ENCODE data around the gene ASTN2. TPM values are rescaled to one million over a fixed set of nuclear protein-coding genes. Genes with fewer than 3 reads are reported as not detected.
A peak's percentile ranks its signal among the peaks of the same experiment; 100 is the strongest.

ASTN2 gene
- polyA plus RNA-seq, 1 experiment: 6.6 TPM

DNA sequence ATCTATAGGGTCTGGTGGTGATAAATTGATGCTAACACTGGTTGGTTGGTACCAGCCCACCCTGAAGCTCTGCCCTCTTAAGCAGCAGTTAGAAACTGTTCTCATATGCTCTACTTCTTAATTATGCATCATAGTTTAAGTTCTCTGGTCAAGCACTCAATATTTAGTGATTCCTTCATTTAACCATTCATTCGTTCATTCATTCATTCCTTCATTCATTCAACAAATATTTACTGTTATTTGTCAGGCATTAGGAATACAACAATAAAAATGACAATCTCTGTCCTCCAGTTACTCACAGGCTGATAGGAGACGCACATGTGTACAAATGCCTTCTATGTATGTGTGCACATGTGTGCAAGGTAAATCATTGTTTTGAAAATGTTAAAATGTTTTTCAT, 673.1 kb downstream of the ASTN2 start:
- CTCF ChIA-PET: interaction anchor here (18.2 kb wide), 1 partner anchor 119 kb away, joined by 558 read pairs; no protein-coding TSS in a partner anchor
- POLR2A ChIA-PET: no interaction called here
- Histone ChIP-seq H3K27me3 (ENCODE audit: control insufficient read depth, insufficient read depth, low read length) (peaks cover 3% of the 10 kb centered on the region), H3K27ac (ENCODE audit: low read depth, low read length) (no peak overlapping the region), H3K9me3 (ENCODE audit: control insufficient read depth, insufficient read depth, low read length) (no peaks in the 10 kb centered on the region), H3K4me3 (ENCODE audit: low read depth, low read length) (no peak overlapping the region)
- no peak for DNase-seq (ENCODE audit: low read depth, low spot score)
- TF ChIP-seq CTCF (IDR thresholded peaks at IDR 0.05; ENCODE audit: low read depth, low read length): no peak

- DNase-seq (ENCODE audit: low read depth, low spot score): no peak
- POLR2A ChIA-PET: no interaction called here
- CTCF ChIA-PET: interaction anchor here (18.2 kb wide), 1 partner anchor 119 kb away, joined by 558 read pairs; no protein-coding TSS in a partner anchor
- no peak overlapping the region for H3K27ac ChIP-seq (ENCODE audit: low read depth, low read length)
- H3K27me3 ChIP-seq (ENCODE audit: control insufficient read depth, insufficient read depth, low read length): peaks cover 3% of the 10 kb centered on the region
- no peak for TF ChIP-seq CTCF (IDR thresholded peaks at IDR 0.05; ENCODE audit: low read depth, low read length)
- H3K4me3 ChIP-seq (ENCODE audit: low read depth, low read length): no peak overlapping the region
- H3K9me3 ChIP-seq (ENCODE audit: control insufficient read depth, insufficient read depth, low read length): no peaks in the 10 kb centered on the region
Measured at GRCh38 chr9:116741086-116741740, 673.6 kb downstream of the ASTN2 start.

- peak; percentile 47 for DNase-seq (ENCODE audit: low read depth, low spot score)
- no peak overlapping the region for H3K27ac ChIP-seq (ENCODE audit: low read depth, low read length)
- ChIA-PET POLR2A (no interaction called here), CTCF (interaction anchor here (0.6 to 18.2 kb wide), 37 partner anchors 8 to 1153 kb away, joined by 3 to 558 read pairs (median 3); no protein-coding TSS in a partner anchor)
- no peaks in the 10 kb centered on the region for H3K9me3 ChIP-seq (ENCODE audit: control insufficient read depth, insufficient read depth, low read length)
- H3K27me3 ChIP-seq (ENCODE audit: control insufficient read depth, insufficient read depth, low read length): peaks cover 2% of the 10 kb centered on the region
- peak; percentile 98 for TF ChIP-seq CTCF (IDR thresholded peaks at IDR 0.05; ENCODE audit: low read depth, low read length)
- no peak overlapping the region for H3K4me3 ChIP-seq (ENCODE audit: low read depth, low read length)
Measured at GRCh38 chr9:116737152-116737546, 677.7 kb downstream of the ASTN2 start.

DNA sequence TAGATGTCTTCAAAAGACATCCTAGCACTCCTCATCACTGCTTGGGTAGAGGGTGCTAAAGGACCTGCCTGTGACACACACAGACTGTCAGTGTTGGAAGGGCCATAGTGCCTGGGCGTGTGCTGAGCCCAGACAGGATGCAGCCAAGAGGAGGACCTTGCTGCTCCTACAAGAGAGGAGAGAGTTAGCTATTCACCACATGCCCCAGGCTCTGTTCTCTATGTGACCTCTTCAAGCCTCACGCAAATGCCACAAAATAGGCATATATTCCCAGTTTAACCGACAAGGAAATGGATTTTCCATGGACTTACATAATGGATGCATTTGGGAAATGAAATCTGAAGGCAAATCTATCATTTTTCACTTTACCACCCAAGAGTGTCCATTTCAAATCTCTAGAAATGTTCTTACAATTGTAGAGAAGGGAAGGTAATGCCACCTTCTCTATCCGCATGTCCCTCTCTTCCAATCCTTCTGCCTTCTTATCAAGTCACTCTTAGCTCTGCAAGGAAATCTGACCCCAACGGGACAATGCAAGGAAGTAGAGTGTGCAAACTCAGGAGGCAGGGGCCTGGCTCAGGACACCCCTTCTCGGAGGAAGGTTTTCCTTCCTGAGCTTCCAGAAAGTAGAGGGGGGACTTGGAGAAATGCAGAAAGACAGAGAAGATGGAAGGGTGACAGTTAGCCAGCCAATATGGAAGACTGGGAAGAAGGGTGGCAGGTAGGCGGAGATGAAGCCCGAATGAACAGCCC, 678.3 kb downstream of the ASTN2 start:
- no peaks in the 10 kb centered on the region for H3K9me3 ChIP-seq (ENCODE audit: control insufficient read depth, insufficient read depth, low read length)
- no peak overlapping the region for H3K4me3 ChIP-seq (ENCODE audit: low read depth, low read length)
- ChIA-PET POLR2A (no interaction called here), CTCF (interaction anchor here (0.7 to 18.2 kb wide), 33 partner anchors 9 to 670 kb away, joined by 3 to 558 read pairs (median 4); no protein-coding TSS in a partner anchor)
- TF ChIP-seq CTCF (IDR thresholded peaks at IDR 0.05; ENCODE audit: low read depth, low read length): no peak
- DNase-seq (ENCODE audit: low read depth, low spot score): no peak
- H3K27ac ChIP-seq (ENCODE audit: low read depth, low read length): no peak overlapping the region
- peaks cover 2% of the 10 kb centered on the region for H3K27me3 ChIP-seq (ENCODE audit: control insufficient read depth, insufficient read depth, low read length)

Data from AG04450 (cell line).